Stimulated activated CD8-positive, alpha-beta memory T cell treated with anti-CD3 and anti-CD28 coated beads, Interleukin-4, amount 100 ng/mL, for 24 hours (primary cell): ENCODE data around the gene WNT7A.
"Not testable (repeated sequence)": the region's sequence is repeated elsewhere in the genome, so short reads cannot be mapped to it uniquely, and the experiment has no call there.

Experiments used
- DNase-seq: peaks from one replicate; pipeline ENCODE4 v3.0.0-alpha.2; 2020; ENCODE audit warnings: low read depth

WNT7A gene

GRCh38 chr3:13879946-13880810 is at the start of gene WNT7A:
Gene WNT7A (minus strand): TSS chr3:13880071. CDS start chr3:13879816, 255 bp downstream.
- no peak for DNase-seq

- DNase-seq, result not testable (repeated sequence)
These were observed 48.9 kb upstream of the WNT7A start for GRCh38 chr3:13928741-13929140.

GRCh38 chr3:13927295-13927694 is 47.4 kb upstream of the WNT7A start:
- no peak for DNase-seq

- no peak for DNase-seq
These were observed 36.5 kb upstream of the WNT7A start for GRCh38 chr3:13916375-13916774.

- no peak for DNase-seq
These were observed 22.9 kb upstream of the WNT7A start for GRCh38 chr3:13902648-13903238.

GRCh38 chr3:13901935-13902584 is 22.2 kb upstream of the WNT7A start:
- DNase-seq, result no peak

- DNase-seq, result no peak
These were observed 18.5 kb upstream of the WNT7A start for GRCh38 chr3:13898346-13898745.

GRCh38 chr3:13896473-13897154 is 16.7 kb upstream of the WNT7A start:
- DNase-seq, result no peak

GRCh38 chr3:13895155-13896105 is 15.6 kb upstream of the WNT7A start:
- peak; percentile 95 for DNase-seq

GRCh38 chr3:13894807-13895154 is 14.9 kb upstream of the WNT7A start:
- DNase-seq, result no peak

- no peak for DNase-seq
These were observed 14.4 kb upstream of the WNT7A start for GRCh38 chr3:13894096-13894806.

- no peak for DNase-seq
These were observed 12.4 kb upstream of the WNT7A start for GRCh38 chr3:13892304-13892703.

- no peak for DNase-seq
These were observed 11.7 kb upstream of the WNT7A start for GRCh38 chr3:13891492-13892073.

- DNase-seq, result no peak
These were observed 11.1 kb upstream of the WNT7A start for GRCh38 chr3:13891017-13891392.

GRCh38 chr3:13890377-13891016 is 10.6 kb upstream of the WNT7A start:
- DNase-seq, result no peak

GRCh38 chr3:13888576-13888975 is 8.7 kb upstream of the WNT7A start:
- no peak for DNase-seq

GRCh38 chr3:13887495-13888300 is 7.8 kb upstream of the WNT7A start:
- DNase-seq, result no peak

- DNase-seq, result no peak
These were observed 6.8 kb upstream of the WNT7A start for GRCh38 chr3:13886593-13887129.

- DNase-seq, result no peak
These were observed 5.8 kb upstream of the WNT7A start for GRCh38 chr3:13885704-13886010.
